A549 (cell line): ENCODE data around the gene ASCL2. TPM values are rescaled to one million over a fixed set of nuclear protein-coding genes. Genes with fewer than 3 reads are reported as not detected.

ENCODE experiments used
- ATAC-seq, 2 experiments: fragments of 200-7000 bp in 1 of 2; fragments of >200 bp in 1 of 2; cut with Nextera tagmentation in 1 of 2; cut with Tn5 transposase in 1 of 2; 3 replicates each; pipeline versions ENCODE4 v1.8.0 to v1.9.1; 2018 to 2020; ENCODE audit warnings: mild to moderate bottlenecking in 1 of 2, moderate library complexity in 1 of 2
- CTCF ChIA-PET: fragments of 300-600 bp; sonication (Branson Sonifier 250); formaldehyde crosslinking; extraction: SDS; loops from one replicate; lab custom pipeline; 2021; ENCODE audit warnings: antibody characterized with exemption, inconsistent platforms; lab: Yijun Ruan, JAX
- POLR2A ChIA-PET: fragments of 350-600 bp; formaldehyde crosslinking; extraction: SDS; loops from one replicate; lab custom pipeline; 2021; ENCODE audit warnings: antibody characterized with exemption, inconsistent platforms; lab: Yijun Ruan, JAX
- DNase-seq, 2 experiments: peaks; one replicate each; pipeline versions ENCODE4 v3.0.0 to v3.0.0-alpha.2; 2011 to 2016; ENCODE audit warnings: low read depth in 1 of 2, low spot score in 1 of 2
- FAIRE-seq: peaks from 2 replicates; lab custom pipeline; 2011; peaks lifted over from hg19 to GRCh38; lab: Jason Lieb, UNC
- H3K27ac ChIP-seq, 2 experiments: fragments of >200 bp; sonication (Bioruptor Twin); formaldehyde crosslinking; 3 replicates each; pipeline ENCODE4 v1.5.1; 2016 to 2017
- H3K4me1 ChIP-seq: fragments of >200 bp; sonication (Bioruptor Twin); formaldehyde crosslinking; 3 replicates; pipeline ENCODE4 v1.6.1; 2016
- H3K4me2 ChIP-seq: fragments of >200 bp; sonication (Bioruptor Twin); formaldehyde crosslinking; 3 replicates; pipeline ENCODE4 v1.6.1; 2016
- H3K4me3 ChIP-seq: fragments of >200 bp; sonication (Bioruptor Twin); formaldehyde crosslinking; 3 replicates; pipeline ENCODE4 v1.5.1; 2016
- H3K9me3 ChIP-seq: fragments of >200 bp; sonication (Bioruptor Twin); formaldehyde crosslinking; 3 replicates; pipeline ENCODE4 v1.6.1; 2016
- CBX8 ChIP-seq: fragments of 200-600 bp; sonication (generic); IDR thresholded peaks from 2 replicates; pipeline ENCODE4 v1.6.1; 2016
- CTCF ChIP-seq: fragments of >200 bp; sonication (Bioruptor Twin); formaldehyde crosslinking; IDR thresholded peaks from 3 replicates; pipeline ENCODE4 v1.5.1; 2016
- ELK1 ChIP-seq: fragments of 150-350 bp; IDR thresholded peaks from 2 replicates; pipeline ENCODE4 v1.6.1; 2014; ENCODE audit warnings: low read depth, mild to moderate bottlenecking, low read length
- GATA3 ChIP-seq: IDR thresholded peaks from 2 replicates; pipeline ENCODE4 v1.6.1; 2012; ENCODE audit warnings: borderline replicate concordance
- HMGXB4 ChIP-seq: fragments of 250-450 bp; sonication (Bioruptor Pico); IDR thresholded peaks from 2 replicates; pipeline ENCODE4 v1.5.0; 2021; ENCODE audit warnings: mild to moderate bottlenecking, moderate library complexity, borderline replicate concordance
- MYC ChIP-seq: IDR thresholded peaks from 2 replicates; pipeline ENCODE4 v1.6.1; 2012; ENCODE audit warnings: mild to moderate bottlenecking, inconsistent platforms, low read length, improper control_type of control experiment, borderline replicate concordance
- POLR2AphosphoS2 ChIP-seq: conservative IDR thresholded peaks from 2 replicates; pipeline ENCODE4 v1.6.1; 2012; ENCODE audit warnings: low read length, improper control_type of control experiment, inconsistent platforms
- RARB ChIP-seq: fragments of 250-450 bp; sonication (Bioruptor Pico); IDR thresholded peaks from 2 replicates; pipeline ENCODE4 v1.8.0; 2021; ENCODE audit warnings: mild to moderate bottlenecking, moderate library complexity
- REST ChIP-seq: fragments of 200-600 bp; sonication (generic); IDR thresholded peaks from 2 replicates; pipeline ENCODE4 v1.6.1; 2016; ENCODE audit warnings: antibody characterized with exemption, mild to moderate bottlenecking, moderate library complexity
- TFCP2L1 ChIP-seq: fragments of 250-450 bp; sonication (Bioruptor Pico); IDR thresholded peaks from 2 replicates; pipeline ENCODE4 v1.5.0; 2021; ENCODE audit warnings: mild to moderate bottlenecking
- ZC3H11A ChIP-seq: fragments of 450-650 bp; IDR thresholded peaks from 2 replicates; pipeline ENCODE4 v1.6.1; 2014; ENCODE audit warnings: antibody characterized with exemption, mild to moderate bottlenecking
- ZSCAN20 ChIP-seq: fragments of 250-450 bp; sonication (Bioruptor Pico); IDR thresholded peaks from 2 replicates; pipeline ENCODE4 v1.8.0; 2022; ENCODE audit warnings: mild to moderate bottlenecking, moderate library complexity
- WGBS: methylation state at CpG from one replicate; pipeline ENCODE4 v1.1.6; 2017; ENCODE audit errors: missing lambda C conversion rate; 5-methylcytosine and 5-hydroxymethylcytosine counted together
- polyA plus RNA-seq, 4 experiments: library from polyadenylated mRNA; depleted of rRNA in 3 of 4; stranded (reverse); fragments of >200 nt; fragmentation: RNase III in 1 of 4; extraction: RNeasy Plus Mini Kit Qiagen cat#74134 plus additional on column Dnase treatment in 1 of 4; gene quantifications; 2 replicates in 3 of 4; 3 replicates in 1 of 4; pipeline ENCODE4 v1.2.3, GENCODE V29; 2011 to 2017
- TF ChIP-seq, protein P1 (sequence below): fragments of 450-650 bp; IDR thresholded peaks from 2 replicates; pipeline ENCODE4 v1.6.1; 2014; ENCODE audit warnings: antibody characterized with exemption
- TF ChIP-seq, protein P2 (sequence below): IDR thresholded peaks from 2 replicates; pipeline ENCODE4 v1.6.1; 2012; ENCODE audit warnings: low read depth, borderline replicate concordance

The ASCL2 gene
- polyA plus RNA-seq, 2 of the 4 experiments (the other 2 are of a cell fraction), result not detected

- TF ChIP-seq GATA3, result no peak
Observed at GRCh38 chr11:2249189-2249916, 21.0 kb downstream of the ASCL2 start (continued).

DNA sequence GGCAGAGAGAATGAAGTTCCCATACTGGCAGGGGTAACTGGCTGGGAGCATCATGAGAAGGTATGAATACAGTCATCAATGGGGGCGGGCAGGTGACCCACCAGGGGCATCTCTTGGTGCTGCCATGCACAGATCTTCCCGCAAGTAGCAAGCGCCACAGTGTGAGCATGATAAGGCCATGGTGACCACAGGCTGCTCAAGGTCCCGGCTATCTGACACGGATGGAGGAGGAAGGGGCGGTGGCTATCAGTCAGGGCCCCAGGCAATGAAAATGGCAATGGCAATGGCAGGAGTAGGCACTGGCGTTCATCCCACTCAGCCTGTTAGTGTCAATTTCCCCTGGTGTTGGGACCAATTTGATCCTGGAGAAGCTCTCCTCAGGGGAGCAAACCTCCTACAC is 21.6 kb downstream of the ASCL2 start:
- Histone ChIP-seq H3K4me1 (no peaks in the 10 kb centered on the region), H3K9me3 (no peaks in the 10 kb centered on the region), H3K4me2 (no peak overlapping the region), H3K27ac (no peak overlapping the region), H3K4me3 (no peak overlapping the region)
- FAIRE-seq (no peak), ATAC-seq (no peak), DNase-seq (no peak)
- CTCF ChIA-PET, result interaction anchor here (0.6 to 2.1 kb wide), 5 partner anchors 54 to 464 kb away, joined by 3 to 8 read pairs (median 4); no protein-coding TSS in a partner anchor
- POLR2A ChIA-PET, result no interaction called here
- WGBS, result 65% methylated on average over 6 of the region's 7 CpGs
- TF ChIP-seq CBX8 (no peak), POLR2AphosphoS2 (no peak), MYC (no peak), TFCP2L1 (CRISPR knock-in tag) (no peak), RARB (no peak), CTCF (no peak), ELK1 (no peak), ZSCAN20 (CRISPR knock-in tag) (no peak), REST (no peak), HMGXB4 (CRISPR knock-in tag) (no peak), ZC3H11A (no peak)
- TF ChIP-seq, protein P1, sequence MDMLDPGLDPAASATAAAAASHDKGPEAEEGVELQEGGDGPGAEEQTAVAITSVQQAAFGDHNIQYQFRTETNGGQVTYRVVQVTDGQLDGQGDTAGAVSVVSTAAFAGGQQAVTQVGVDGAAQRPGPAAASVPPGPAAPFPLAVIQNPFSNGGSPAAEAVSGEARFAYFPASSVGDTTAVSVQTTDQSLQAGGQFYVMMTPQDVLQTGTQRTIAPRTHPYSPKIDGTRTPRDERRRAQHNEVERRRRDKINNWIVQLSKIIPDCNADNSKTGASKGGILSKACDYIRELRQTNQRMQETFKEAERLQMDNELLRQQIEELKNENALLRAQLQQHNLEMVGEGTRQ, result no peak
- TF ChIP-seq, protein P2, sequence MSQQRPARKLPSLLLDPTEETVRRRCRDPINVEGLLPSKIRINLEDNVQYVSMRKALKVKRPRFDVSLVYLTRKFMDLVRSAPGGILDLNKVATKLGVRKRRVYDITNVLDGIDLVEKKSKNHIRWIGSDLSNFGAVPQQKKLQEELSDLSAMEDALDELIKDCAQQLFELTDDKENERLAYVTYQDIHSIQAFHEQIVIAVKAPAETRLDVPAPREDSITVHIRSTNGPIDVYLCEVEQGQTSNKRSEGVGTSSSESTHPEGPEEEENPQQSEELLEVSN, result no peak
